Colonic mucosa (tissue), 4 donors: Measurements from ENCODE around the gene HINT2. TPM values are rescaled to one million over a fixed set of nuclear protein-coding genes. Genes with fewer than 3 reads are reported as not detected.

ENCODE experiments used
- DNase-seq: peaks from one replicate; pipeline ENCODE4 v3.0.0-alpha.2; 2020
- H3K27ac ChIP-seq: fragments of 200-600 bp; one replicate; pipeline ENCODE4 v1.8.0; 2021
- H3K27me3 ChIP-seq: fragments of 200-600 bp; one replicate; pipeline ENCODE4 v1.8.0; 2021
- H3K36me3 ChIP-seq: fragments of 200-600 bp; one replicate; pipeline ENCODE4 v1.8.0; 2021
- H3K4me1 ChIP-seq: fragments of 200-600 bp; one replicate; pipeline ENCODE4 v1.8.0; 2021; ENCODE audit warnings: mild to moderate bottlenecking
- H3K4me3 ChIP-seq: fragments of 200-600 bp; one replicate; pipeline ENCODE4 v1.8.0; 2021
- H3K9ac ChIP-seq, 2 donors: one replicate each; pipeline ENCODE4 v1.7.0; 2013; ENCODE audit warnings: control low read depth in 2 of 2, low read depth in 2 of 2, low read length in 2 of 2
- H3K9me3 ChIP-seq: fragments of 200-600 bp; one replicate; pipeline ENCODE4 v1.8.0; 2021
- intact Hi-C: fragments of 100-400 bp; cut with DNase I; formaldehyde crosslinking; loops from one replicate; pipeline ENCODE4 v1.14.1; 2022
- total RNA-seq, 2 donors: library from RNA; stranded (reverse); fragmentation: NEBNext Ultra II Directional in 1 of 2; extraction: Animal tissue kit (Norgen Biotek cat#: 25700) in 1 of 2; gene quantifications; one replicate each; pipeline ENCODE4 v1.2.1, GENCODE V29; 2021
- TF ChIP-seq, protein P1 (sequence below): fragments of 200-600 bp; IDR thresholded peaks from one replicate; pipeline ENCODE4 v1.8.0; 2022; ENCODE audit warnings: antibody characterized with exemption, mild to moderate bottlenecking
- donor health status: healthy.
- donor health status: DM: no; HTN: no; CAD: no.
- donor health status: DM: no; HTN: no; CAD: no.

The HINT2 gene
- total RNA-seq, 2 donors from 2014 or later: 49.5 to 64.5 TPM

DNA sequence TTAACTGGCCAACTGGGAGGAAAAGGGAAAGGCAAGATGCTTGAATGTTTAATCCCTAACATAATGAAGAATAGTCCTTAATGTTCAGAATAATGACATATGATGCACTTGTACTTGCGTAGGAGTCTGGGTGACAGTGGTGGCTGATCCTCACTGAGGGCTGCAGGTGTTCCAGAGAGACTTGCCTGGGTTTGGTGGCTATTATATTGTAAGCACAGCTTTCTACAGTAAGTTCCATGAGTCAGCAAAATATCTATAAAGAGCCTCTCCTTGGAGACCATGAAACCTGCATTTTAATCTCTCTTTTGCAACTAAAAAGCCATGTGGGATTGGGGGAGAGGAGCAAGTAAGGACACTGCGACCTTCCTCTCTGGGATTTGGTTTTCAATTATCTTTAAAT is 25.3 kb downstream of the HINT2 start:
- TF ChIP-seq, protein P1, sequence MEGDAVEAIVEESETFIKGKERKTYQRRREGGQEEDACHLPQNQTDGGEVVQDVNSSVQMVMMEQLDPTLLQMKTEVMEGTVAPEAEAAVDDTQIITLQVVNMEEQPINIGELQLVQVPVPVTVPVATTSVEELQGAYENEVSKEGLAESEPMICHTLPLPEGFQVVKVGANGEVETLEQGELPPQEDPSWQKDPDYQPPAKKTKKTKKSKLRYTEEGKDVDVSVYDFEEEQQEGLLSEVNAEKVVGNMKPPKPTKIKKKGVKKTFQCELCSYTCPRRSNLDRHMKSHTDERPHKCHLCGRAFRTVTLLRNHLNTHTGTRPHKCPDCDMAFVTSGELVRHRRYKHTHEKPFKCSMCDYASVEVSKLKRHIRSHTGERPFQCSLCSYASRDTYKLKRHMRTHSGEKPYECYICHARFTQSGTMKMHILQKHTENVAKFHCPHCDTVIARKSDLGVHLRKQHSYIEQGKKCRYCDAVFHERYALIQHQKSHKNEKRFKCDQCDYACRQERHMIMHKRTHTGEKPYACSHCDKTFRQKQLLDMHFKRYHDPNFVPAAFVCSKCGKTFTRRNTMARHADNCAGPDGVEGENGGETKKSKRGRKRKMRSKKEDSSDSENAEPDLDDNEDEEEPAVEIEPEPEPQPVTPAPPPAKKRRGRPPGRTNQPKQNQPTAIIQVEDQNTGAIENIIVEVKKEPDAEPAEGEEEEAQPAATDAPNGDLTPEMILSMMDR: no peak
- H3K27me3 ChIP-seq: no peaks in the 10 kb centered on the region
- DNase-seq: no peak
- H3K9me3 ChIP-seq: no peaks in the 10 kb centered on the region
- no peaks in the 10 kb centered on the region for H3K4me1 ChIP-seq
- intact Hi-C loops: no loop called here
- no peak overlapping the region for H3K27ac ChIP-seq
- H3K4me3 ChIP-seq: no peak overlapping the region
- H3K36me3 ChIP-seq: no peaks in the 10 kb centered on the region
- no peak overlapping the region for H3K9ac ChIP-seq

DNA sequence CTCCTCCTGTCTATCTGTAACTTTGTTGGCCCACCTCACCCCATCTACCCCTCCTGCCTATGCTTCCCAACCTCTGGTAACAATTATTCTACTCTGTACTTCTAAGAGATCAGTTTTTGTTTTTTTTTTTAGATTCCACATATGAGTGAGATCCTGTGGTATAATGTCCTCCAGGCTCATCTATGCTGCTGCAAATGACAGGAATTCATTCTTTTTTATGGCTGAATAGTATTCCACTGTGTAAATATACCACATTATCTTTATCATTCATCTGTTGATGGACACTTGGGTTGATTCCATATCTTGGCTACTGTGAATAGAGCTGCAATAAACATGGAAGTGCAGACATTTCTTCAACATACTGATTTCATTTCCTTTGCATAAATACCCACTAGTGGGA is 31.4 kb downstream of the HINT2 start:
- no peak overlapping the region for H3K4me3 ChIP-seq
- intact Hi-C loops: no loop called here

DNA sequence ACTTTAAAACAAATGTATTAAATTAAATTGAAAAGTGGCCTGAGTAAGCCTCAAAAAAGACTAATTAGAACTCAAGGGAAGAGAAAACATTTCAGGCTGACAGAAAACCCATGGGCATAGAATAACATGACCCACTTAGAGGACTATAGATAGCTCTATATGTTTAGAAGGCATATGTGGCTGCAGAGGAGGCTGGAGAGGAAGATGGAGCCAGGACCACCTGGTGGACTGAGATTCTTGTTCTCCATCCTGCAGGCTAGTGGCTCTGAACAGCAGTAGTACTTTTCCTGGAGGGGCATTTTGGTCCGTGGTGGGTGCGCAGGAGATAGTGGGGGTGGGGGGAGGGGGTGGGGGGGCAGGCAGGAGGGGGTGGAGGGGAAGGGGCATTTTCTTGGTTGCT is 33.8 kb downstream of the HINT2 start:
- Histone ChIP-seq H3K27ac (no peak overlapping the region), H3K27me3 (no peaks in the 10 kb centered on the region), H3K9me3 (no peaks in the 10 kb centered on the region), H3K9ac (no peak overlapping the region), H3K4me3 (no peak overlapping the region), H3K36me3 (no peaks in the 10 kb centered on the region), H3K4me1 (no peaks in the 10 kb centered on the region)
- TF ChIP-seq, protein P1: no peak
- intact Hi-C loops: no loop called here
- DNase-seq: no peak

More for the DNA sequence above, 31.4 kb downstream of the HINT2 start:
- Histone ChIP-seq H3K27ac (no peak overlapping the region), H3K4me1 (no peaks in the 10 kb centered on the region), H3K9ac (no peak overlapping the region), H3K9me3 (no peaks in the 10 kb centered on the region), H3K27me3 (no peaks in the 10 kb centered on the region), H3K36me3 (no peaks in the 10 kb centered on the region)
- TF ChIP-seq, protein P1: no peak
- no peak for DNase-seq

DNA sequence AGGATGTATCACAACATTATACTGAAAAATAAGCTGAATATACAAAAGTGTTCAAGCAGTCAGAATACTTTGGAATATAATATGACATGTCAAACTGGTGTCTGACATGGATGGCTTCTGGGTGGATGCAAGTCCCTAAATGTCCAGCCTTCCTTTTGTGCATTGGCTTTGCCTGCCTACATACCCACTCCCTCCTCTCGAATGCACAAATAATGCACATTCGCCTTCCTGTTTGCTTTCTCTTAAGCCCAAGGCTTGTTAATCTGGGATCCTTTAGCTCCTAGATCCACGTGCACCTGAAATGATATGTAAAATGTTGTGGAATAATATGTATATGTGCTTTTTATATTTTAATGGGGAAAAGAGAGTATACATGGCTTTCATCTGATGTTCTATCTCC is 36.3 kb downstream of the HINT2 start:
- DNase-seq: no peak
- Histone ChIP-seq H3K36me3 (no peaks in the 10 kb centered on the region), H3K4me3 (no peak overlapping the region), H3K9me3 (no peaks in the 10 kb centered on the region), H3K4me1 (no peaks in the 10 kb centered on the region), H3K9ac (no peak overlapping the region), H3K27me3 (no peaks in the 10 kb centered on the region), H3K27ac (no peak overlapping the region)
- TF ChIP-seq, protein P1: no peak
- intact Hi-C loops: no loop called here

DNA sequence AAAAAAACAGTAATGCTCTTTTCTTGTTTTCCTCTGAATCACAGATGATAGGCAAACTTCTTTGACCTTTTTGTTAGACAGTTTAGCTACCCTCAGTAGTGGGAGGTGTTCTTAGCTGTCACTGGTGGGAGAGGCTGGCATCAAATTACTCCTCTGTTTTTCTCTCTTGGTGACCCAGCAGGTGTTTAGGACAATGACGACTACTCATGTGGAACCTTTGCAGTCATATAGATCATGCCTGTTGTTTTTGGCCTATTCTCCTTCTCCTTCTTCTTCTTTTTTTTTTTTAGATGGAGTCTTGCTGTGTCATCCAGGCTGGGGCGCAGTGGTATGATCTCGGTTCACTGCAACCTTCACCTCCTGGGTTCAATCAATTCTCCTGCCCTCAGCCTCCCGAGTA is 38.8 kb downstream of the HINT2 start:
- DNase-seq: no peak
- TF ChIP-seq, protein P1: no peak

More for the DNA sequence above, 38.8 kb downstream of the HINT2 start:
- H3K9me3 ChIP-seq: no peaks in the 10 kb centered on the region
- intact Hi-C loops: no loop called here
- H3K4me1 ChIP-seq: peaks cover 8% of the 10 kb centered on the region
- H3K27ac ChIP-seq: no peak overlapping the region
- H3K36me3 ChIP-seq: no peaks in the 10 kb centered on the region
- no peak overlapping the region for H3K9ac ChIP-seq
- no peak overlapping the region for H3K4me3 ChIP-seq
- no peaks in the 10 kb centered on the region for H3K27me3 ChIP-seq
